H1 (cell line): ENCODE data around the gene AOPEP. TPM values are rescaled to one million over a fixed set of nuclear protein-coding genes. Genes with fewer than 3 reads are reported as not detected.

Experiments
- CTCF ChIA-PET: fragments of 300-600 bp; sonication (Branson Sonifier 250); formaldehyde crosslinking; loops from one replicate; lab custom pipeline; 2021; ENCODE audit not compliant: partially characterized antibody; lab: Charles Lee
- POLR2A ChIA-PET: fragments of 300-600 bp; sonication (Branson Sonifier 250); formaldehyde crosslinking; loops from one replicate; lab custom pipeline; 2021; ENCODE audit warnings: inconsistent platforms; ENCODE audit not compliant: partially characterized antibody; lab: Charles Lee
- DNase-seq, 2 experiments: peaks; one replicate each; pipeline versions ENCODE4 v3.0.0 to v3.0.0-alpha.2; 2010 to 2022; ENCODE audit warnings: low spot score in 2 of 2, low read depth in 1 of 2, mixed read lengths in 1 of 2
- FAIRE-seq: peaks from 2 replicates; lab custom pipeline; 2011; peaks lifted over from hg19 to GRCh38; lab: Jason Lieb, UNC
- H2AFZ ChIP-seq: 2 replicates; pipeline ENCODE4 v1.8.1; 2012; ENCODE audit warnings: low read length, inconsistent platforms
- H2AK5ac ChIP-seq: 2 replicates; pipeline ENCODE4 v1.6.1; 2013; ENCODE audit warnings: low read depth, low read length
- H2BK120ac ChIP-seq: replicated peaks from 2 replicates; pipeline ENCODE3; 2013; ENCODE audit warnings: low read depth, low read length, inconsistent platforms
- H2BK12ac ChIP-seq: 2 replicates; pipeline ENCODE4 v1.6.1; 2013; ENCODE audit warnings: low read depth, low read length
- H2BK15ac ChIP-seq: 2 replicates; pipeline ENCODE4 v1.6.1; 2013; ENCODE audit warnings: low read length
- H2BK20ac ChIP-seq: 2 replicates; pipeline ENCODE4 v1.6.1; 2013; ENCODE audit warnings: low read length
- H2BK5ac ChIP-seq: 2 replicates; pipeline ENCODE4 v1.6.1; 2013; ENCODE audit warnings: low read depth, low read length
- H3K14ac ChIP-seq: 2 replicates; pipeline ENCODE4 v1.6.1; 2013; ENCODE audit warnings: inconsistent platforms; ENCODE audit not compliant: insufficient read length
- H3K18ac ChIP-seq: 2 replicates; pipeline ENCODE4 v1.6.1; 2013; ENCODE audit warnings: low read length; ENCODE audit errors: extremely low read depth
- H3K23ac ChIP-seq: 2 replicates; pipeline ENCODE4 v1.6.1; 2013; ENCODE audit warnings: inconsistent platforms; ENCODE audit not compliant: insufficient read length
- H3K23me2 ChIP-seq: 2 replicates; pipeline ENCODE4 v1.6.1; 2013; ENCODE audit warnings: low read depth, low read length
- H3K27ac ChIP-seq: 2 replicates; pipeline ENCODE4 v1.6.1; 2011; ENCODE audit warnings: low read depth, low read length, inconsistent platforms
- H3K27me3 ChIP-seq, 4 experiments: replicated peaks in 1 of 4; 1 replicate in 1 of 4; 2 replicates in 3 of 4; pipeline versions ENCODE4 v1.6.1 to v1.8.1; 2011 to 2013; ENCODE audit warnings: low read length in 3 of 4, mild to moderate bottlenecking in 3 of 4, inconsistent platforms in 2 of 4, mixed read lengths in 2 of 4, moderate library complexity in 1 of 4; ENCODE audit not compliant: control insufficient read depth in 3 of 4, insufficient read depth in 3 of 4; ENCODE audit errors: extremely low read depth in 1 of 4
- H3K36me3 ChIP-seq, 4 experiments: 2 replicates each; pipeline versions ENCODE4 v1.6.1 to v1.8.1; 2011 to 2013; ENCODE audit warnings: mild to moderate bottlenecking in 4 of 4, low read length in 3 of 4, moderate library complexity in 2 of 4, control low read depth in 1 of 4, inconsistent platforms in 1 of 4; ENCODE audit not compliant: insufficient read depth in 4 of 4, control insufficient read depth in 2 of 4
- H3K4ac ChIP-seq: replicated peaks from 2 replicates; pipeline ENCODE3; 2013; ENCODE audit warnings: low read length, low read depth, mixed read lengths, inconsistent platforms; ENCODE audit not compliant: insufficient read length
- H3K4me1 ChIP-seq, 4 experiments: replicated peaks in 1 of 4; 1 replicate in 1 of 4; 2 replicates in 3 of 4; pipeline versions ENCODE4 v1.6.1 to v1.8.1; 2011 to 2013; ENCODE audit warnings: low read length in 3 of 4, inconsistent platforms in 2 of 4, mixed read lengths in 1 of 4; ENCODE audit not compliant: insufficient read depth in 4 of 4, control insufficient read depth in 3 of 4
- H3K4me2 ChIP-seq, 2 experiments: 2 replicates each; pipeline versions ENCODE4 v1.6.1 to v1.8.1; 2011 to 2013; ENCODE audit warnings: low read depth in 2 of 2, low read length in 2 of 2, control low read depth in 1 of 2, inconsistent platforms in 1 of 2, mild to moderate bottlenecking in 1 of 2; ENCODE audit not compliant: insufficient read depth in 1 of 2
- H3K4me3 ChIP-seq, 4 experiments: fragments of 200-600, 300-600 bp in 1 of 4; sonication (generic), shearing (Covaris generic), sonication (Bioruptor Twin) in 1 of 4; 2 replicates each; pipeline versions ENCODE4 v1.5.1 to v1.8.1; 2011 to 2016; ENCODE audit warnings: low read length in 4 of 4, low read depth in 3 of 4, control low read depth in 2 of 4, inconsistent platforms in 2 of 4, mild to moderate bottlenecking in 2 of 4, mixed read lengths in 1 of 4, moderate library complexity in 1 of 4; ENCODE audit not compliant: insufficient read depth in 2 of 4; ENCODE audit errors: extremely low read depth in 1 of 4
- H3K56ac ChIP-seq: replicated peaks from 2 replicates; pipeline ENCODE3; 2013; ENCODE audit warnings: low read depth, mild to moderate bottlenecking, mixed read lengths, low read length, inconsistent platforms; ENCODE audit not compliant: insufficient read length
- H3K79me1 ChIP-seq: 2 replicates; pipeline ENCODE4 v1.6.1; 2013; ENCODE audit warnings: low read depth, low read length, control low read depth
- H3K79me2 ChIP-seq, 2 experiments: 2 replicates each; pipeline versions ENCODE4 v1.6.1 to v1.8.1; 2012 to 2013; ENCODE audit warnings: low read length in 2 of 2, mild to moderate bottlenecking in 2 of 2, inconsistent platforms in 1 of 2; ENCODE audit not compliant: insufficient read depth in 2 of 2, control insufficient read depth in 1 of 2
- H3K9ac ChIP-seq, 4 experiments: replicated peaks in 1 of 4; 1 replicate in 1 of 4; 2 replicates in 3 of 4; pipeline versions ENCODE4 v1.6.1 to v1.8.1; 2011 to 2013; ENCODE audit warnings: low read depth in 3 of 4, low read length in 3 of 4, control low read depth in 2 of 4, mild to moderate bottlenecking in 2 of 4, moderate library complexity in 2 of 4, inconsistent platforms in 1 of 4; ENCODE audit errors: extremely low read depth in 1 of 4
- H3K9me3 ChIP-seq, 2 experiments: 2 replicates each; pipeline versions ENCODE4 v1.6.1 to v1.8.1; 2012 to 2013; ENCODE audit warnings: mild to moderate bottlenecking in 2 of 2, moderate library complexity in 2 of 2, control low read depth in 1 of 2, inconsistent platforms in 1 of 2, low read depth in 1 of 2, low read length in 1 of 2, mixed read lengths in 1 of 2; ENCODE audit not compliant: insufficient read depth in 2 of 2
- H4K20me1 ChIP-seq, 2 experiments: replicated peaks in 1 of 2; 2 replicates each; pipeline versions ENCODE3 to v1.8.1; 2011 to 2013; ENCODE audit warnings: inconsistent platforms in 2 of 2, low read length in 2 of 2, mild to moderate bottlenecking in 1 of 2; ENCODE audit not compliant: insufficient read depth in 2 of 2, control insufficient read depth in 1 of 2
- H4K5ac ChIP-seq: 2 replicates; pipeline ENCODE4 v1.6.1; 2013; ENCODE audit warnings: low read length, low read depth, mixed read lengths, inconsistent platforms; ENCODE audit not compliant: insufficient read length
- H4K8ac ChIP-seq: 2 replicates; pipeline ENCODE4 v1.8.0; 2013; ENCODE audit warnings: mild to moderate bottlenecking, moderate library complexity, low read length, inconsistent platforms; ENCODE audit not compliant: insufficient read depth; ENCODE audit errors: extremely low read depth
- H4K91ac ChIP-seq: replicated peaks from 2 replicates; pipeline ENCODE3; 2013; ENCODE audit warnings: low read length, mixed read lengths, inconsistent platforms; ENCODE audit not compliant: insufficient read length
- TAF1 ChIP-seq: IDR thresholded peaks from 2 replicates; pipeline ENCODE4 v1.6.1; 2011; ENCODE audit warnings: mild to moderate bottlenecking, low read depth, low read length
- WGBS, 2 experiments: shearing (Covaris generic) in 1 of 2; methylation state at CpG; one replicate each; pipeline versions ENCODE4 v1.1.6 to v1.1.7; 2013 to 2015; ENCODE audit warnings: low lambda C conversion rate in 2 of 2, mixed read lengths in 2 of 2, inconsistent platforms in 1 of 2, low coverage in 1 of 2, missing lambda C conversion rate in 1 of 2; ENCODE audit not compliant: insufficient replicate concordance in 2 of 2, insufficient coverage in 1 of 2, insufficient read length in 1 of 2; ENCODE audit errors: extremely low coverage in 1 of 2, missing lambda C conversion rate in 1 of 2; 5-methylcytosine and 5-hydroxymethylcytosine counted together
- polyA plus RNA-seq, 7 experiments: library from polyadenylated mRNA; depleted of rRNA in 3 of 7; stranded (reverse) in 5 of 7; unstranded in 2 of 7; fragments of >200 nt in 5 of 7; fragments of 200-250 nt in 2 of 7; gene quantifications; 1 replicate in 5 of 7; 2 replicates in 1 of 7; 4 replicates in 1 of 7; pipeline versions ENCODE4 v1.2.1 to v1.2.3, GENCODE V29; 2011 to 2013; ENCODE audit warnings: missing spikeins in 2 of 7, mixed read lengths in 2 of 7
- total RNA-seq: library from RNA; stranded (reverse); fragmentation: NEBNext Ultra II Directional; extraction: Animal tissue kit (Norgen Biotek cat#: 25700); gene quantifications from 2 replicates; pipeline ENCODE4 v1.2.1, GENCODE V29; 2021

The AOPEP gene
- total and polyA plus RNA-seq, 2 of the 8 experiments (the other 6 are each of a cell fraction or from before 2014, with no cell fraction given): 6.1 to 14.3 TPM

- CTCF ChIA-PET: no interaction called here
- 91% methylated on average over 7 of the region's 7 CpGs; no CpG with 5 or more reads in 1 of the 2 experiments for WGBS, 2 experiments
- no peak overlapping the region for H2BK15ac ChIP-seq
Measured at GRCh38 chr9:95058795-95059386, 332.4 kb downstream of the AOPEP start.

More at GRCh38 chr9:95058795-95059386, 332.4 kb downstream of the AOPEP start:
- no peaks in the 10 kb centered on the region for H3K79me1 ChIP-seq
- no peaks in the 10 kb centered on the region for H3K79me2 ChIP-seq
- no peak overlapping the region for H2BK120ac ChIP-seq
- H3K4ac ChIP-seq: no peak overlapping the region
- H2BK20ac ChIP-seq: no peak overlapping the region
- no peak overlapping the region for H2AFZ ChIP-seq
- no peak overlapping the region for H3K18ac ChIP-seq
- H3K14ac ChIP-seq: no peak overlapping the region
- peaks cover 3 to 12% (median 6%) of the 10 kb centered on the region in 4 experiments; a peak in 5 of 7 replicates for H3K4me1 ChIP-seq
- no peak for TF ChIP-seq TAF1
- no peaks in the 10 kb centered on the region for H3K23me2 ChIP-seq
- H3K27ac ChIP-seq: no peak overlapping the region
- H3K4me3 ChIP-seq: no peak overlapping the region
- H2AK5ac ChIP-seq: no peak overlapping the region
- no peak overlapping the region for H3K4me2 ChIP-seq
- no peak overlapping the region for H4K91ac ChIP-seq
- H3K9me3 ChIP-seq: no peaks in the 10 kb centered on the region
- DNase-seq (no peak), FAIRE-seq (no peak)
- no peak overlapping the region for H3K23ac ChIP-seq
- no peak overlapping the region for H2BK5ac ChIP-seq
- no peak overlapping the region for H4K5ac ChIP-seq
- no peak overlapping the region for H4K8ac ChIP-seq
- H2BK12ac ChIP-seq: no peak overlapping the region
- no peaks in the 10 kb centered on the region for H4K20me1 ChIP-seq
- POLR2A ChIA-PET: no interaction called here
- H3K36me3 ChIP-seq: no peaks in the 10 kb centered on the region
- no peak overlapping the region for H3K56ac ChIP-seq
- H3K9ac ChIP-seq: peak overlapping the region in 1 of 4 experiments; percentile 18; a peak in 1 of 7 replicates
- no peaks in the 10 kb centered on the region; a peak in 1 of 7 replicates for H3K27me3 ChIP-seq
